ENCODE results near the gene PRKCG.

The PRKCG gene

GRCh38 chr19:53916004-53916403 is 34.0 kb downstream of the PRKCG start:
- Histone ChIP-seq H3K4me3 (ENCODE audit: low read depth, low read length, poor library complexity, severe bottlenecking) (no peak overlapping the region), H3K9ac (ENCODE audit: low read length) (no peak overlapping the region), H2AFZ (ENCODE audit: low read length) (no peak overlapping the region), H3K9me2 (ENCODE audit: low read depth, low read length) (no peaks in the 10 kb centered on the region), H3K36me3 (ENCODE audit: insufficient read depth, low read length) (no peaks in the 10 kb centered on the region), H3K4me1 (ENCODE audit: insufficient read depth, low read length, severe bottlenecking) (no peaks in the 10 kb centered on the region), H3K4me2 (ENCODE audit: low read length) (no peak overlapping the region), H3K27me3 (ENCODE audit: insufficient read depth, low read length) (no peaks in the 10 kb centered on the region), H3K27ac (ENCODE audit: low read depth, low read length, poor library complexity, severe bottlenecking) (no peak overlapping the region), H3K9me3 (ENCODE audit: low read length) (no peaks in the 10 kb centered on the region), H3F3A (ENCODE audit: insufficient read depth, low read length) (no peaks in the 10 kb centered on the region), H3K79me2 (ENCODE audit: insufficient read depth, low read length) (no peaks in the 10 kb centered on the region), H4K20me1 (ENCODE audit: insufficient read depth, low read length) (no peaks in the 10 kb centered on the region)
- no peak for TF ChIP-seq EZH2 (IDR thresholded peaks at IDR 0.05; ENCODE audit: borderline replicate concordance, low read length)
- TF ChIP-seq CTCF (IDR thresholded peaks at IDR 0.05; ENCODE audit: low read length) = no peak

GRCh38 chr19:53917356-53917755 is 35.4 kb downstream of the PRKCG start:
- TF ChIP-seq CTCF (IDR thresholded peaks at IDR 0.05; ENCODE audit: low read length) = no peak
- TF ChIP-seq EZH2 (IDR thresholded peaks at IDR 0.05; ENCODE audit: borderline replicate concordance, low read length) = no peak
- Histone ChIP-seq H3K27ac (ENCODE audit: low read depth, low read length, poor library complexity, severe bottlenecking) (no peak overlapping the region), H3K9me3 (ENCODE audit: low read length) (no peaks in the 10 kb centered on the region), H3K9me2 (ENCODE audit: low read depth, low read length) (no peaks in the 10 kb centered on the region), H3K4me3 (ENCODE audit: low read depth, low read length, poor library complexity, severe bottlenecking) (no peak overlapping the region), H3K9ac (ENCODE audit: low read length) (no peak overlapping the region), H3K27me3 (ENCODE audit: insufficient read depth, low read length) (no peaks in the 10 kb centered on the region), H4K20me1 (ENCODE audit: insufficient read depth, low read length) (no peaks in the 10 kb centered on the region), H3F3A (ENCODE audit: insufficient read depth, low read length) (no peaks in the 10 kb centered on the region), H3K4me2 (ENCODE audit: low read length) (no peak overlapping the region), H3K4me1 (ENCODE audit: insufficient read depth, low read length, severe bottlenecking) (no peaks in the 10 kb centered on the region), H2AFZ (ENCODE audit: low read length) (no peak overlapping the region), H3K36me3 (ENCODE audit: insufficient read depth, low read length) (no peaks in the 10 kb centered on the region), H3K79me2 (ENCODE audit: insufficient read depth, low read length) (no peaks in the 10 kb centered on the region)

- Histone ChIP-seq H3K4me3 (ENCODE audit: low read depth, low read length, poor library complexity, severe bottlenecking) (no peak overlapping the region), H2AFZ (ENCODE audit: low read length) (no peak overlapping the region), H3K36me3 (ENCODE audit: insufficient read depth, low read length) (no peaks in the 10 kb centered on the region)
Measured at GRCh38 chr19:53927739-53928138, 45.7 kb downstream of the PRKCG start.

More at GRCh38 chr19:53927739-53928138, 45.7 kb downstream of the PRKCG start:
- no peak overlapping the region for H3K9ac ChIP-seq (ENCODE audit: low read length)
- no peaks in the 10 kb centered on the region for H3K79me2 ChIP-seq (ENCODE audit: insufficient read depth, low read length)
- no peaks in the 10 kb centered on the region for H3K27me3 ChIP-seq (ENCODE audit: insufficient read depth, low read length)
- no peaks in the 10 kb centered on the region for H3K9me3 ChIP-seq (ENCODE audit: low read length)
- no peaks in the 10 kb centered on the region for H3K4me1 ChIP-seq (ENCODE audit: insufficient read depth, low read length, severe bottlenecking)
- H3K4me2 ChIP-seq (ENCODE audit: low read length) = no peak overlapping the region
- no peaks in the 10 kb centered on the region for H4K20me1 ChIP-seq (ENCODE audit: insufficient read depth, low read length)
- no peak for TF ChIP-seq EZH2 (IDR thresholded peaks at IDR 0.05; ENCODE audit: borderline replicate concordance, low read length)
- no peak for TF ChIP-seq CTCF (IDR thresholded peaks at IDR 0.05; ENCODE audit: low read length)
- no peaks in the 10 kb centered on the region for H3K9me2 ChIP-seq (ENCODE audit: low read depth, low read length)
- H3K27ac ChIP-seq (ENCODE audit: low read depth, low read length, poor library complexity, severe bottlenecking) = no peak overlapping the region
- H3F3A ChIP-seq (ENCODE audit: insufficient read depth, low read length) = no peaks in the 10 kb centered on the region
